ENCODE measurements around the gene SLC7A4. TPM values are rescaled to one million over a fixed set of nuclear protein-coding genes. Genes with fewer than 3 reads are reported as not detected.

The SLC7A4 gene
- total RNA-seq, 1 donor = not detected

DNA sequence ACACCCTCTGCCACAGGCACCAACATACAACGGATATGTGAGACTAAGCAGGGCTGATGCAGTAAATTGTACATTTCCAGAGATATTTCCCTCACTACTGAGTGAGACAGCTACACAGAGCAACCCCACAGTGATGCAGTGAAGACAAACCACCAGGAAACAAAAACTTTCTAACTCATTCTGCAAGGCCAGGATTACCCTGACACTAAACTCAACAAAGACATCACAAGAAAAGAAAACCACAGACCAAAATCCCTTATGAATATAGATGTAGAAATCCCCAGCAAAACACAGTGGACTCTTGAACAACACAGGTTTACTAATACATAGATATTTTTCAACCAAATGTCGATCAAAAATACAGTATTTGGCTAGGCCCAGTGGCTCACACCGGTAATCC is 1.5 kb upstream of the SLC7A4 start:
- H3K27me3 ChIP-seq (ENCODE audit: insufficient read depth, low read length) = peaks cover 6% of the 10 kb centered on the region
- no peaks in the 10 kb centered on the region for H3K4me1 ChIP-seq (ENCODE audit: insufficient read depth, low read length)
- no peaks in the 10 kb centered on the region for H3K9me3 ChIP-seq (ENCODE audit: low read depth, low read length)
- H3K4me3 ChIP-seq (ENCODE audit: low read length) = no peak overlapping the region

DNA sequence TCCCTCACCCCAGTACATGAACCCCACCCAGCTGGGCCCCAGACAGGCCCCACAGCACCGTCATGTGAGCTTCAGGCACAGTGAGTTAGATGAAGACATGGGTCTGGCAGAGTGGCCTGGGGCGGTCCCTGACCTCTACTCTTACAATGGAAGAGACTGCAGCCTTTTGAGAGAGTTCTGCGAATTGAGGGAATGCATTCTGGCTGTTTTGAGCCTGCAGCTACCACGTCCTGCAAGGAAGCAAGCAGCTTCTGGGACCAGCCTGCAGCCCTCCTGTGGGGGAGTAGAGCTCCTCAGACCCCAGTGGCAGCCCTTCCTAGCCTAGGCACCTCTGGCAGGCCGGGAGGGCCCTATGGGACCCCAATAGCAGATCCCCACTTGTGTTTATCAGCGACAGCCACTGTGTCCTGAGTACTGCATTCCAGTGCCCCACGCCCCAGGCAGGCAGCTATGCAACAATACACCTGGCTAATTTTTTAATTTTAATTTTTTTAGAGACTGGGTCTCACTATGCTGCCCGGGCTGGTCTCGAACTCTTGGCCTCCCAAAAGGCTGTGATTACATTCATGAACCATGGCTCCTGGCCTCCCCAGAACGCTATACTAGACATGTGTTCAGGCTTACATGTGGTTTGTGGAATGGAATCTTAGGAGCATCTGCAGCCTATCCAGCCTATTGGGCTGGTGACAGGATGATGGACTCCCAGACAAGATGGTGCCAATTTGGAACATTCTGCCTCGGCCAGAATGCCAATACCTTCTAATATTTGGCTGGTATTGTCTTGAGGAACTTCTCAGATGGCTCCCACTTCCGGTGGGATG is 717 bp upstream of the SLC7A4 start:
- peaks cover 6% of the 10 kb centered on the region for H3K27me3 ChIP-seq (ENCODE audit: insufficient read depth, low read length)

DNA sequence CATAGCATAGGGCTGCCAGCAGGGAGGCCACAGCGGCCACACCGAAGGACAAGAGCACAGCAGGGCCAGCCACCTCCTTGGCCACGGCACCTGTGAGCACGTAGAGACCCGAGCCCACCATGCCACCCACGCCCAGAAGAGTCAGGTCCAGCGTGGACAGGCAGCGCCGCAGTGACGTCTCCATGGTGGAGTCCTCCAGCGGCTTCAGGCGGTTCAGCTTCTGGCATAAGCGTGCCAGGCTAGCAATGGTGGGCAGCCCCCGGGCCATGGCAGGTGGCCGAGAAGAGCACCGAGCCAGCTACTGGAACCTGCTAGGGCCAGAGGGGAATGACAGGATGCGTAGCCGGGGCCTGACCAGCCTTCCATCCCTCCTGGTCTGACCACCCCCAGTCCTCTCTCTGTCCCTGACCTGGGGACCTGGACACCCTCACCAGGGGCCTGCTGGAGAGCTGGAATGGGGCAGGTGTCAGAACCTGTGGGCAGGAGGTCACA is 770 bp downstream of the SLC7A4 start:
- Histone ChIP-seq H3K4me1 (ENCODE audit: insufficient read depth, low read length) (no peaks in the 10 kb centered on the region), H3K9me3 (ENCODE audit: low read depth, low read length) (no peaks in the 10 kb centered on the region), H3K4me3 (ENCODE audit: low read length) (no peak overlapping the region), H3K27me3 (ENCODE audit: insufficient read depth, low read length) (peaks cover 6% of the 10 kb centered on the region)

More for the DNA sequence above, 717 bp upstream of the SLC7A4 start:
- H3K9me3 ChIP-seq (ENCODE audit: low read depth, low read length) = no peaks in the 10 kb centered on the region
- H3K4me3 ChIP-seq (ENCODE audit: low read length) = no peak overlapping the region
- no peaks in the 10 kb centered on the region for H3K4me1 ChIP-seq (ENCODE audit: insufficient read depth, low read length)

DNA sequence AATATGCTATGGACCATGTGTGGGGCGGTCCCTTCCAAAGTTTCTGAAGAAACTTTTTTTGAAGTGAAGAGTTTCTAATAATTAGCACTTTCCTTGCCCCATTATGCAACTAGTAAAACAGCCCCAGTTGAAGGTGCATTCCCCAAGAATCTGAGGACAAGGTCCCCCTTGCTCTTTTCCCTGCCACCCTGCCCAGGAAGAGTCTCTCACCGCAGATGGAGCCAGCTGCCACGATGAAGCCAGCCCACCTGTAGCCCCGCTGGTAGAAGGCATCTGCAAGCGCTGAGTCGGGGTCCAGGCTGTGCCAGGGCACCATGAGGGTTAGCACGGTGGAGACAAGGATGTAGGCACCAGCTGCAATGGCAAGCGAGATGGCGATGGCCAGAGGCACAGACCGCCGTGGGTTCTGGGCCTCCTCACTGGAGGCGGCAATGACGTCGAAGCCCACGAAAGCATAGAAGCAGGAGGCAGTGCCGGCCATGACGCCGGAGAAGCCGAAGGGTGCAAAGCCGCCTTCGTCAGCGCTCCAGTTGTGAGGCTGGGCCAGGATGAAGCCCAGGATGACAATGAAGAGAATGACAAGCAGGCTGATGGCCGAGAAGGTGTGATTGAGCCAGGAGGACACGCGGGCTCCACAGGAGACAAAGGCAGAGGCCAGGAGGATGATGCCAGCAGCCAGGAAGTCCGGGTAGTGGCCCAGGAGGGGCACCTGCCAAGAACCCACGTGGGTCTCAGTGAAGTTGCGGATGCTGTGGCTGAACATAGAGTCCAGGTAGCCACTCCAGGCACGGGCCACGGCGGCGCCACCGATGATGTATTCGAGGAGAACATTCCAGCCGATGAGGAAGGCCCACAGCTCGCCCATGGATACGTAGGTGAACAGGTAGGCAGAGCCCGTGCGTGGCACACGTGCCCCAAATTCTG is 1.5 kb downstream of the SLC7A4 start:
- peaks cover 6% of the 10 kb centered on the region for H3K27me3 ChIP-seq (ENCODE audit: insufficient read depth, low read length)
- H3K4me3 ChIP-seq (ENCODE audit: low read length) = no peak overlapping the region
- H3K9me3 ChIP-seq (ENCODE audit: low read depth, low read length) = no peaks in the 10 kb centered on the region
- peaks cover 1% of the 10 kb centered on the region for H3K4me1 ChIP-seq (ENCODE audit: insufficient read depth, low read length)

DNA sequence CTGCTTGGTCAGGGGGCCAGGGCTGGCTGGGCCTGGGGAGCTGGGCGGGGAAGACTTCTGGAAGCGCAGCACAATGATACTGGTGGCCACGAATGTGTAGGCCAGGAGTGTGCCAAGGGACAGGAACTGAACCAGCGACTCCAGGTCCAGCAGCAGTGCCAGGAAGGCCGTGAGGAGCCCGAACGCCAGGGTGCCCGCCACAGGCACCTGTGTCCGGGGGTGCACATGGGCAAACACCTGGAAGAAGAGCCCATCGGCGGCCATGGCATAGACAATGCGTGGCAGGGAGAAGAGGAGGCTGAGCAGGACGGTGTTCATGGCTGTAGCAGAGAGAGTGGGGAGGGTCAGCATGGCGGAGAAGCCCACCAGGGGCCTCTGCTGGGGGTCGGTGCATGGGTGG is 2.3 kb downstream of the SLC7A4 start:
- Histone ChIP-seq H3K27me3 (ENCODE audit: insufficient read depth, low read length) (peaks cover 6% of the 10 kb centered on the region), H3K9me3 (ENCODE audit: low read depth, low read length) (no peaks in the 10 kb centered on the region), H3K4me3 (ENCODE audit: low read length) (no peak overlapping the region), H3K4me1 (ENCODE audit: insufficient read depth, low read length) (peaks cover 10% of the 10 kb centered on the region)

DNA sequence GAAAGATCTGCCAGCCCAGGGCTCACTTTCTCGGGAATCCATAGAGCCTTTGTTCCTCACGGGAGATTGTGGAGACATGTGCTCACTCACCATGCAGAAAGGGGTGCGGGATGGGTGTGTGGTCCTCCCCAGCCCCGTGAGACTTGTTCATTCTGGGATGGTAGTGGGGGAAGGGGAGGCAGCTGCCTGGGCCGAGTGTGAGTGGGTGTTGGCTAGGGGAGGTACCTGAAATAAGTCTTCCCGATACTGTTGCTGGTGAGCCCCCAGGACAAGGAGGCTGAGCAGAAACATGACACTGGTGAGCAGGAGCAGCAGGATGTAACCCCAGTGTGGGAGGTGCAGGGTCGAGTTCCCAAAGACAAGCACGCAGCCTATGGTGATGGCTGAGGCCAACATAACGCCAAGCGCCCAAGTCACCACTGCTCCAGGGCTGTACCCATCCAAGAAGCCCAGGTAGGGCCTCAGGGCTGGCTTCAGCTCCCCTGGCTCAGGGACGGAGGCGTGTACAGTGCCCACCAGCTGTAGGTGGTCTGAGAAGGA is 2.8 kb downstream of the SLC7A4 start:
- Histone ChIP-seq H3K4me3 (ENCODE audit: low read length) (no peak overlapping the region), H3K9me3 (ENCODE audit: low read depth, low read length) (no peaks in the 10 kb centered on the region), H3K27me3 (ENCODE audit: insufficient read depth, low read length) (peaks cover 6% of the 10 kb centered on the region), H3K4me1 (ENCODE audit: insufficient read depth, low read length) (peaks cover 10% of the 10 kb centered on the region)

DNA sequence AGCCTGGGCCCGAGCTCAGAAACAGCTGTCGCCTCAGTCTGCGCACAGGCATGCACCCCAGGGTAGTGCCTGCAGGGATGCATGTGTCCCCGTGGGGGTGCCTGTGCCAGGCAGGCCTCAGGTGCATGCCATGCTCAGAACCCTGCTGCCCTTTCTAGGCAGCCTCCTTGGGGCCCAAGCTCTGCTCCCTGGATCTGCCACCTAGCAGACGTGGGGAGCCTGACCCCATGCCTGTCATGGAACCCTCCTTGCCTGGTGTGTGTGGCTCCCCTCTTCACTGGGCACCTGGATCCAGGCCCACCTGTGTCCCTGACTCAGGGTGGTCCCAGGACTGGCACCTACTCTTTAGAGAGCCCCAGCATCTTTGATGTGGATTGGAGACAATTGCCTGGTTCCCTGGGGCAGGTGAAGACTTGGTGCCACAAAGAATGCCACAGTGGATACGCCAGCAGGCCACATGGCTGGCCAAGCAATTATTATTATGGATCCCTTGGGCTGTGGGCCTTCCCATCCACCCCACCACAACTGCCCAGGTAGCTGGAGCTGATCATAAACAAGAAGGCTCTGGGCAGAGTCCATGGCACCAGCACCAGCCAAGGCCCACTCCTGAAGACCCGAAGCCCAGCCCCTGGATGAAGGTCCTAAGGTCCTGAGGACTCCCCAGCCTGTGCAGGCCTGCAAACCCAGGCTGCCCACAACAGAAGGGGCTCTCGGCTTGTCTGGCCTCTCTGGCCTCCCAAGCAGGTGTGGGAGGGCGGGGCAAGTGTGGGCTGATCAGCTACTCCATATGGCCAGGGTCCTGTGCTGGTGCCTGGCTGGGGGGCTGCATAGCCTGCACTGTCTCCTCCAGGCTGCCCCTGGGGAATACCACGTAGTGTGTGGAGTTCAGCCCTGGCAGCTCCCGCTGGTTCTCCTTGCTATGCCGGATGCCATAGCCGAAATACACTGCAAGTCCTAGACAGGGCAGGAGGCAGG is 3.8 kb downstream of the SLC7A4 start:
- Histone ChIP-seq H3K4me1 (ENCODE audit: insufficient read depth, low read length) (peaks cover 10% of the 10 kb centered on the region), H3K4me3 (ENCODE audit: low read length) (no peak overlapping the region), H3K27me3 (ENCODE audit: insufficient read depth, low read length) (peaks cover 3% of the 10 kb centered on the region), H3K9me3 (ENCODE audit: low read depth, low read length) (no peaks in the 10 kb centered on the region)

DNA sequence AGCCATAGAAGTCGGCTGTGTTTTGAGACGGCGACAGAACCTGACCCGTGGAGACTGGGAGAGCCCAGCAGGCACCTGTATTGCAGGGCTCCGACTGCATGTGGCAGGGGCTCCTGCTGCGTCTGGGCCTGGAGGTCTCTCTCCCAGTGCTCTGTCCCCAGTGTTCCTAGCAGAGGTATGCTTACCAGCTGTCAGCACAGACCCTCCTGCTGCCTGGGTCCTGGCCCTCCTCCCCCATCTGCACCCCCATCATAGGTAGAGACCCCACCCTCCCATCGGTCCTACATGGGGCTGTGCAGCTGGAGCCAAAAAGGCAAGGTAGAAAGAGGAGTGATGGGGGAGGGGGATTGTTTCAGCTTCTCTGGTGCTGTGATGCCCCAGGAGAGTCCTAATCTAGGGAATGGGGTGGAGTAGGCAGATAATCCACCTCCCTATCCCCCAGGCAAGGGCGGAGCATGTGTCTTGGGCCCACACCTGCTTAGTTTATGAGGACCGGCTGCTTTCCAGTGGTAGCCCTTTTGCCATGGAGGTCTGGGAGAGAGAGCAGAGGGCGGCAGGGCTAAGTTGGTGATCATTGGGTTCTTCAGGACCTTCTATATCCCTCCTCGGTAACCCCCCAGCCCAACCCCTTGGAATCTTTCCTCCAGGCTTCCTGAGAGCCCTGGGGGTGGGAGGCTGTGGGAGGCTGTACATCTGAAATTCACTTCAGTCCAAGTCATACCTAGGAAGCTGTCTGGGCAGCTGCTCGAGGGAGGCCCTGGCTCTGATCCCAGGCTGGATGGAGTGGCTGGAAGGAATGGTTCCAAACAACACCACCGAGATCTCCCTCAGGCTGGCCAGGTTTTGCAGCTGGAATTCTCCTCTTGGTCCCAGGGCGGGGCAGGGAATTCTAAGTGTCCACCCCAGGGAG is 5.3 kb downstream of the SLC7A4 start:
- Histone ChIP-seq H3K9me3 (ENCODE audit: low read depth, low read length) (no peaks in the 10 kb centered on the region), H3K4me1 (ENCODE audit: insufficient read depth, low read length) (peaks cover 10% of the 10 kb centered on the region), H3K4me3 (ENCODE audit: low read length) (no peak overlapping the region), H3K27me3 (ENCODE audit: insufficient read depth, low read length) (no peaks in the 10 kb centered on the region)

DNA sequence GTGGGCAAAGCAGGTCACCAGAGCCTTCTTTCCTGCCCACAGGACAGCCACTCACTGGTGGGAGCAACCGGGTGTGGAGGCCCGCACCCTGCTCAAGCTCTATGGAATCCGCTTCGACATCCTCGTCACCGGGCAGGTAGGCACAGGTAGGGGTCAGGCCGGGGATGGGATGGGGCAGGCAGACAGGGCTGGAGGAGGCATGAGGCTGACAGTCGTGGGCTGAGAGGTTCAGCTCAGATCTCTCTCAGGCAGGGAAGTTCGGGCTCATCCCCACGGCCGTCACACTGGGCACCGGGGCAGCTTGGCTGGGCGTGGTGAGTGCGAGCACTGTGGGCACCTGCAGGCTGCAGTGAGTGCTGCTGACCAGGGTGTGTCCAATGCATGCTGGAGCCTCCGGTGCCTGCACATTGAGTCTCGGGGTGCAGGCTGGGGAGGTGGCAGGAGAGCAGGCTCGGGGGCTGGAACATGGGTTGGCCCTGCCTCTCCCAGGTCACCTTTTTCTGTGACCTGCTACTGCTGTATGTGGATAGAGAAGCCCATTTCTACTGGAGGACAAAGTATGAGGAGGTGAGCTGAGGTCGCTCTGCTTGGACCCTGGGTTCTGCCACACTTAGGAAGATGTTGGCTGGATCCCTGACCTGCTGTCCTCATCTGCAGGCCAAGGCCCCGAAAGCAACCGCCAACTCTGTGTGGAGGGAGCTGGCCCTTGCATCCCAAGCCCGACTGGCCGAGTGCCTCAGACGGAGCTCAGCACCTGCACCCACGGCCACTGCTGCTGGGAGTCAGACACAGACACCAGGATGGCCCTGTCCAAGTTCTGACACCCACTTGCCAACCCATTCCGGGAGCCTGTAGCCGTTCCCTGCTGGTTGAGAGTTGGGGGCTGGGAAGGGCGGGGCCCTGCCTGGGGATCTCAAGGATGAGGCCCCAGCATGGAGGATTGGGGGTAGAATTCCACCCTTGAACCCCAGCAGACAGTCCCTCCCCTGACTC is 6.3 kb downstream of the SLC7A4 start:
- Histone ChIP-seq H3K27me3 (ENCODE audit: insufficient read depth, low read length) (no peaks in the 10 kb centered on the region), H3K9me3 (ENCODE audit: low read depth, low read length) (no peaks in the 10 kb centered on the region), H3K4me3 (ENCODE audit: low read length) (no peak overlapping the region), H3K4me1 (ENCODE audit: insufficient read depth, low read length) (peaks cover 10% of the 10 kb centered on the region)

DNA sequence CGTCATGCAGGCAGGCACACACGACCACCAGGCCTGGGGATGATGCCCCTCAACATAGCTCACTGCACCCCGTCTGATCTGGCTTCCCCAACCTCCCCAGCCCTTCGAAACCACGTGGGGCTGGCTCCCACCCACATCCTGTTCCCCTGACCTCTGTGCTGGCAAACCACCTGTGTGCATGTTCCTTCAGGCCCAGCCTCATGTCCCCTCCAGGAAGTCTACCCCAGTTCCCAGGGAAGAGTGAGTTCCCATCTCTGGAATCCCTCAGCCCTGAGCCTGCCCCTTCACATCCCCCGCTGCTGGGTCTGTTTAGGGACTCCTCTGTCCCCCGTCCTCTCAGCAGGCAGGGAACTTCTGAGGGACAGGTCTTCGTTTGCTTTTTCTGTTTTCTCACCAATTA is 7.1 kb downstream of the SLC7A4 start:
- Histone ChIP-seq H3K4me3 (ENCODE audit: low read length) (no peak overlapping the region), H3K4me1 (ENCODE audit: insufficient read depth, low read length) (peaks cover 10% of the 10 kb centered on the region), H3K9me3 (ENCODE audit: low read depth, low read length) (no peaks in the 10 kb centered on the region), H3K27me3 (ENCODE audit: insufficient read depth, low read length) (no peaks in the 10 kb centered on the region)

DNA sequence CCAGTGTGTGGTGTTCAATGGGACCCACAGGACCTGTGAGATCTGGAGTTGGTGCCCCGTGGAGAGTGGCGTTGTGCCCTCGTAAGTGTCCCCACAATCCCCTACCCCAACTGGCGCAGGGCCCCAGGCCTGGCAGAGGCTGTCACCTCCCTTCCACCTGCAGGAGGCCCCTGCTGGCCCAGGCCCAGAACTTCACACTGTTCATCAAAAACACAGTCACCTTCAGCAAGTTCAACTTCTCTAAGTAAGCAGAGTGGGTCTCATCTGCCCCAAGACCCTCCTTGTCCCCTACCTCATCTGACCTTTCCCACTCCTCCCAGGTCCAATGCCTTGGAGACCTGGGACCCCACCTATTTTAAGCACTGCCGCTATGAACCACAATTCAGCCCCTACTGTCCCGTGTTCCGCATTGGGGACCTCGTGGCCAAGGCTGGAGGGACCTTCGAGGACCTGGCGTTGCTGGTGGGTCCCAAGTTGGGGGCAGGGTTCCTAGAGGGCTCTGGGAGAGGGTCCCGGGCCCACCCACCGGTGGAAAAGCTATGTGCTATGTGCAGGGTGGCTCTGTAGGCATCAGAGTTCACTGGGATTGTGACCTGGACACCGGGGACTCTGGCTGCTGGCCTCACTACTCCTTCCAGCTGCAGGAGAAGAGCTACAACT is 9.3 kb downstream of the SLC7A4 start:
- no peak overlapping the region for H3K4me3 ChIP-seq (ENCODE audit: low read length)
- no peaks in the 10 kb centered on the region for H3K27me3 ChIP-seq (ENCODE audit: insufficient read depth, low read length)
- no peaks in the 10 kb centered on the region for H3K9me3 ChIP-seq (ENCODE audit: low read depth, low read length)
- H3K4me1 ChIP-seq (ENCODE audit: insufficient read depth, low read length) = peaks cover 10% of the 10 kb centered on the region

DNA sequence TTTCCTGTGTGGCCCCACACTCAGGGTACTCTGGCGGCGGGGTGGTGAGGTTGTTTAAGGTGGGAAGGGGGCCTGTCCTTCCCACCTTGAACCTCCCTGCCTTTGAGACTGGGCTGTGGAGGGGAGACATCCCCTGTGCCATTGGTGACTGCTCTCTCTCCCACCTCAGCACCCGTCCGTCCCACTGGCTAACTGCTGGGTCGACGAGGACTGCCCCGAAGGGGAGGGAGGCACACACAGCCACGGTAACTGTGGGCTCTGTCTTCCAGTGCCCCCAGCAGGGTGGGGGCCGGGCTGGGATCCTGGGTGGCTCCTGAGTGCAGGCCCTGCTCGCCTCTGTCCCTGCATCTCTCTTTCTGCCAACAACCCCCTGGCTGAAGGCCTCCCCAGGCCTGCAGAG is 9.9 kb downstream of the SLC7A4 start:
- Histone ChIP-seq H3K9me3 (ENCODE audit: low read depth, low read length) (no peaks in the 10 kb centered on the region), H3K4me1 (ENCODE audit: insufficient read depth, low read length) (peaks cover 10% of the 10 kb centered on the region), H3K4me3 (ENCODE audit: low read length) (no peak overlapping the region), H3K27me3 (ENCODE audit: insufficient read depth, low read length) (no peaks in the 10 kb centered on the region)

All from mononuclear cell (primary cell).